ENCODE results near the gene ST7L. TPM values are rescaled to one million over a fixed set of nuclear protein-coding genes. Genes with fewer than 3 reads are reported as not detected.
A peak's percentile ranks its signal among the peaks of the same experiment; 100 is the strongest.

ST7L gene
- total and polyA plus RNA-seq, 10 of the 15 experiments (the other 5 are each of a cell fraction or from before 2014, with no cell fraction given), result 3.6 to 13.7 (median 8.9) TPM

DNA sequence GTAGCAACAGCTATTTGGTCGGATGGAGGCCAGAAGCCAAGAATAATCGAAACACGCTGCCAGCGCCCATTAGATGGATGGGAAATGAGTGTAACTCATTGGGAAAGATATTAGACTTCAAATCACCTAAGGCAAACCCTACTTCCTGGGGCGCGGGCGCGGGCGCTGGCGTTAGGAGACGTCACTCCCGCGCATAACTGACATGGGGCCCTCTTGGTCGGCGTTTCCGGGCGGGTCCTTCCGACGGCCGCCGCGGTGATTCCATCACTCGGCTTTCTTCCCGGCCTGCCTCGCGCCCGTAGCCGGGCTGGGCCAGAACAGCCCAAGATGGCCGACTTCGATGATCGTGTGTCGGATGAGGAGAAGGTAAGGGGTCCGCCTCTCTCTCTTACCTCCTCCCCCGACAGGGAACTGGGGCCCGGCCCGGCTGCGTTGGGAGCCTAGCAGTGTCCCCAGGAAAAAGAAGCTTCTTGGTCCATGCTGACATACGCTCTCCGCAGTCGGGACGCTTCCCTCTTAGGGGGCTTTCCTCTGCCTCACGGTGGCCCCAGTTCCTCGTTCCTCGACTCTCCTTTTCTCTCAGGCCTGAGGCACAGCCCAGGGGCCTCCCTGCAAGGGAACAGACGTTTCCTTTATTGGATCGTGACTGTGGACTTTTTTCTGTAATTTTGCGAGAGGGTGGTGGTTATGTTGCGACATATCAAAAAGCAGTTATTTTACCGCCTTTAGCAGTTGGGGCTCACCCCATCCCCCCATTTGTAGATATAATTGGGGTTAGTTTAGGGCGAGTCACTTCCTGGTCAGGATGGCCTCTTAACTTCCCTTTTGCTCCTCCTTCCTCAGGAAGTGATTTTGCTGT lies 806 bp upstream of the ST7L start, which contains the start of gene CAPZA1 (continued):
- TF ChIP-seq RAD21 (IDR thresholded peaks at IDR 0.05; ENCODE audit: insufficient read depth, low read depth, low read length) (no peak), YY1 (IDR thresholded peaks at IDR 0.05; ENCODE audit: low read depth, low read length) (peak; percentile 99), TARDBP (IDR thresholded peaks at IDR 0.05; ENCODE audit: borderline replicate concordance) (0 out of 2 replicates have a peak, but pooled peaks have one; percentile 6), POLR2AphosphoS5 (IDR thresholded peaks at IDR 0.05; ENCODE audit: low read length) (peak; percentile 96), SPI1 (IDR thresholded peaks at IDR 0.05; ENCODE audit: borderline replicate concordance, insufficient read depth, low read depth, low read length) (peak; percentile 17; the same call in 1 of the 2 replicates), DPF2 (IDR thresholded peaks at IDR 0.05) (peak; percentile 27; the same call in 1 of the 2 replicates), EZH2 (IDR thresholded peaks at IDR 0.05; ENCODE audit: borderline replicate concordance, control insufficient read depth, low read depth, low read length) (no peak), MYB (IDR thresholded peaks at IDR 0.05; ENCODE audit: borderline replicate concordance, low read depth, low read length) (0 out of 2 replicates have a peak, but pooled peaks have one; percentile 73), MTA2 (IDR thresholded peaks at IDR 0.05; ENCODE audit: low read depth) (peak; percentile 9; the same call in 1 of the 2 replicates), HDAC6 (IDR thresholded peaks at IDR 0.05; ENCODE audit: unreplicated experiment) (no peak), CREM (IDR thresholded peaks at IDR 0.05; ENCODE audit: low read depth) (peak; percentile 98), KDM1A (IDR thresholded peaks at IDR 0.05; ENCODE audit: borderline replicate concordance) (no peak), SMAD1 (IDR thresholded peaks at IDR 0.05; ENCODE audit: low read depth, partially characterized antibody) (peak; percentile 34), ATF7 (IDR thresholded peaks at IDR 0.05; ENCODE audit: low read depth) (peak; percentile 85), EGR1 (IDR thresholded peaks at IDR 0.05; ENCODE audit: borderline replicate concordance in 1 of 2, low read depth in 2 of 2, low read length in 2 of 2) (no peak), FOXK2 (IDR thresholded peaks at IDR 0.05) (no peak), IKZF2 (IDR thresholded peaks at IDR 0.05) (no peak), GATAD2B (conservative IDR thresholded peaks at IDR 0.05; ENCODE audit: low read depth) (peak; percentile 37), MXI1 (IDR thresholded peaks at IDR 0.05; ENCODE audit: low read depth, low read length) (peak; percentile 70), SMAD5 (IDR thresholded peaks at IDR 0.05; ENCODE audit: low read depth) (peak; percentile 91), RBBP5 (conservative IDR thresholded peaks at IDR 0.05) (no peak)
- TF ChIP-seq, protein P1, sequence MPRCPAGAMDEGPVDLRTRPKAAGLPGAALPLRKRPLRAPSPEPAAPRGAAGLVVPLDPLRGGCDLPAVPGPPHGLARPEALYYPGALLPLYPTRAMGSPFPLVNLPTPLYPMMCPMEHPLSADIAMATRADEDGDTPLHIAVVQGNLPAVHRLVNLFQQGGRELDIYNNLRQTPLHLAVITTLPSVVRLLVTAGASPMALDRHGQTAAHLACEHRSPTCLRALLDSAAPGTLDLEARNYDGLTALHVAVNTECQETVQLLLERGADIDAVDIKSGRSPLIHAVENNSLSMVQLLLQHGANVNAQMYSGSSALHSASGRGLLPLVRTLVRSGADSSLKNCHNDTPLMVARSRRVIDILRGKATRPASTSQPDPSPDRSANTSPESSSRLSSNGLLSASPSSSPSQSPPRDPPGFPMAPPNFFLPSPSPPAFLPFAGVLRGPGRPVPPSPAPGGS (IDR thresholded peaks at IDR 0.05; ENCODE audit: borderline replicate concordance, insufficient read depth, low read depth, low read length, poor library complexity, severe bottlenecking), result no peak
- TF ChIP-seq, protein P2, sequence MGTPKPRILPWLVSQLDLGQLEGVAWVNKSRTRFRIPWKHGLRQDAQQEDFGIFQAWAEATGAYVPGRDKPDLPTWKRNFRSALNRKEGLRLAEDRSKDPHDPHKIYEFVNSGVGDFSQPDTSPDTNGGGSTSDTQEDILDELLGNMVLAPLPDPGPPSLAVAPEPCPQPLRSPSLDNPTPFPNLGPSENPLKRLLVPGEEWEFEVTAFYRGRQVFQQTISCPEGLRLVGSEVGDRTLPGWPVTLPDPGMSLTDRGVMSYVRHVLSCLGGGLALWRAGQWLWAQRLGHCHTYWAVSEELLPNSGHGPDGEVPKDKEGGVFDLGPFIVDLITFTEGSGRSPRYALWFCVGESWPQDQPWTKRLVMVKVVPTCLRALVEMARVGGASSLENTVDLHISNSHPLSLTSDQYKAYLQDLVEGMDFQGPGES (IDR thresholded peaks at IDR 0.05), result no peak
- TF ChIP-seq, protein P3, sequence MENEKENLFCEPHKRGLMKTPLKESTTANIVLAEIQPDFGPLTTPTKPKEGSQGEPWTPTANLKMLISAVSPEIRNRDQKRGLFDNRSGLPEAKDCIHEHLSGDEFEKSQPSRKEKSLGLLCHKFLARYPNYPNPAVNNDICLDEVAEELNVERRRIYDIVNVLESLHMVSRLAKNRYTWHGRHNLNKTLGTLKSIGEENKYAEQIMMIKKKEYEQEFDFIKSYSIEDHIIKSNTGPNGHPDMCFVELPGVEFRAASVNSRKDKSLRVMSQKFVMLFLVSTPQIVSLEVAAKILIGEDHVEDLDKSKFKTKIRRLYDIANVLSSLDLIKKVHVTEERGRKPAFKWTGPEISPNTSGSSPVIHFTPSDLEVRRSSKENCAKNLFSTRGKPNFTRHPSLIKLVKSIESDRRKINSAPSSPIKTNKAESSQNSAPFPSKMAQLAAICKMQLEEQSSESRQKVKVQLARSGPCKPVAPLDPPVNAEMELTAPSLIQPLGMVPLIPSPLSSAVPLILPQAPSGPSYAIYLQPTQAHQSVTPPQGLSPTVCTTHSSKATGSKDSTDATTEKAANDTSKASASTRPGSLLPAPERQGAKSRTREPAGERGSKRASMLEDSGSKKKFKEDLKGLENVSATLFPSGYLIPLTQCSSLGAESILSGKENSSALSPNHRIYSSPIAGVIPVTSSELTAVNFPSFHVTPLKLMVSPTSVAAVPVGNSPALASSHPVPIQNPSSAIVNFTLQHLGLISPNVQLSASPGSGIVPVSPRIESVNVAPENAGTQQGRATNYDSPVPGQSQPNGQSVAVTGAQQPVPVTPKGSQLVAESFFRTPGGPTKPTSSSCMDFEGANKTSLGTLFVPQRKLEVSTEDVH (IDR thresholded peaks at IDR 0.05; ENCODE audit: low read depth, partially characterized antibody), result peak; percentile 45
- TF ChIP-seq, protein P4, sequence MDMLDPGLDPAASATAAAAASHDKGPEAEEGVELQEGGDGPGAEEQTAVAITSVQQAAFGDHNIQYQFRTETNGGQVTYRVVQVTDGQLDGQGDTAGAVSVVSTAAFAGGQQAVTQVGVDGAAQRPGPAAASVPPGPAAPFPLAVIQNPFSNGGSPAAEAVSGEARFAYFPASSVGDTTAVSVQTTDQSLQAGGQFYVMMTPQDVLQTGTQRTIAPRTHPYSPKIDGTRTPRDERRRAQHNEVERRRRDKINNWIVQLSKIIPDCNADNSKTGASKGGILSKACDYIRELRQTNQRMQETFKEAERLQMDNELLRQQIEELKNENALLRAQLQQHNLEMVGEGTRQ (IDR thresholded peaks at IDR 0.05; ENCODE audit: borderline replicate concordance, low read depth, low read length), result no peak

Data from GM12878 (cell line).